Activated CD4-positive, alpha-beta T cell treated with anti-CD3 and anti-CD28 coated beads for 4 hours (primary cell): ENCODE results near the gene ETDC.

Experiments
- DNase-seq, 2 donors: peaks; one replicate each; pipeline ENCODE4 v3.0.0-alpha.2; 2020

ETDC gene

DNA sequence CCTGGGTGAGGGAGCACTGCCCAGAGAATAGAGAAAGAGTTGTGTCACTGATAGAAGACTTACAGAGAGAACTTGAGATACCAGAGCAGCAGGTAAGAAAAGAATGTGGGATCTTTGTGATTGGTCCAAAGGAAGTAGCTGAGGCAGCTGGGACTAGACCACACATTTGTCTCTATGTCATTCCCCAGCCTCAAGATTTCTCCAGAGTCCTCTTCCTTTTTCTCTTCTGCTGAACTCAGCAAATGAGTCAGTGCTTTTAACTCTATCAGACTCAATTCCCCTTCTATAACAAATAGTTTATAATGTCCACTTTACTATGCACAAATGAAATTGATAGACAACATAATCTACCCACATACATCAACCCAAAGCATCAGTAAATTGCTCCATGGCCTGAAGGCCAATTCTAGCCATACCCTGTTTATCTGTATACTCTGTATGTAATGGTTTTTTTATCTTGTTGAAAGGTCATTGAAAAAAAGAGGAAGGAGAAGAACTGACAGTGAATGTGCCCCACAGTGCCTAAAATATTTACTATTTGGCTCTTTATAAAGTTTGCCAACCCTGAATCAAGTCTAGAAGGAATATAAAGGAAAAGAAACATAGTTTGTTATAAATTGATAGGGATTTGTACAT lies 38.2 kb downstream of the ETDC start:
- no peak for DNase-seq

DNA sequence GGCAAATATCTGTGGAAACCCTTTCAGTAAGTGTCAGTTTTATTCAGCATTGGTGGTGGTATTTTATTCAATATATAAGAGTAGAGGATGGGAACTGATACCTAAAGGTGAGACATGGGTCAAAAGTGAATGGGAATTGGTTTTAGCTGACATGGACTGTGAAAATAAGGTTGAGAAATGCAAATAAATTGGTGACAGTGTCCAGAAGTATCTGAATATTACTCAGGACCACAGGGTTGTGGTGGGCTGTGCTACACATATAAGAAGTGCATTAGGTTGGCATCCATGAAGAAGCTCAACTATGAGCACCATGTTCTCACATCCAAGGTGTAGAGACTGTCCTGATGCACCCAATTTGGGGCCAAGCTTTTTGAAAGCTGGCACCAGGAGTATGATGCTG lies 45.0 kb downstream of the ETDC start:
- DNase-seq: no peak
